ENCODE results near the gene MACROD2. TPM values are rescaled to one million over a fixed set of nuclear protein-coding genes. Genes with fewer than 3 reads are reported as not detected.

Gene MACROD2
- total and polyA plus RNA-seq, 4 donors, result 0.66 to 10.5 (median 3.3) TPM

- Histone ChIP-seq H3K4me3 (ENCODE audit: low read depth in 1 of 3, low read length in 3 of 3) (no peak overlapping the region), H3K9ac (ENCODE audit: low read depth in 1 of 2, low read length in 2 of 2) (no peak overlapping the region), H3K36me3 (ENCODE audit: control insufficient read depth in 4 of 4, insufficient read depth in 3 of 4, low read depth in 1 of 4, low read length in 3 of 4) (no peaks in the 10 kb centered on the region), H3K27me3 (ENCODE audit: control insufficient read depth in 4 of 4, insufficient read depth in 4 of 4, low read length in 3 of 4) (no peaks in the 10 kb centered on the region), H3K27ac (ENCODE audit: low read depth in 1 of 2, low read length in 2 of 2) (no peak overlapping the region), H3K9me3 (ENCODE audit: control insufficient read depth in 4 of 4, low read length in 3 of 4) (no peaks in the 10 kb centered on the region), H3K4me1 (ENCODE audit: control insufficient read depth in 4 of 4, insufficient read depth in 4 of 4, low read length in 3 of 4) (no peaks in the 10 kb centered on the region)
- TF ChIP-seq MAX (IDR thresholded peaks at IDR 0.05) (no peak), TAF1 (conservative IDR thresholded peaks at IDR 0.05) (no peak), HNF4G (IDR thresholded peaks at IDR 0.05) (no peak), ZBTB33 (IDR thresholded peaks at IDR 0.05) (no peak), EGR1 (IDR thresholded peaks at IDR 0.05; ENCODE audit: low read depth in 2 of 2) (no peak), RAD21 (IDR thresholded peaks at IDR 0.05) (no peak), FOXA2 (IDR thresholded peaks at IDR 0.05) (no peak), CTCF (IDR thresholded peaks at IDR 0.05; ENCODE audit: low read depth, low read length, missing input control) (no peak), ATF3 (IDR thresholded peaks at IDR 0.05) (no peak), FOXA1 (IDR thresholded peaks at IDR 0.05) (no peak), NR2F2 (IDR thresholded peaks at IDR 0.05) (no peak), GABPA (IDR thresholded peaks at IDR 0.05 in 1 of 2, conservative IDR thresholded peaks at IDR 0.05 in 1 of 2) (no peak), RXRA (IDR thresholded peaks at IDR 0.05) (no peak), YY1 (IDR thresholded peaks at IDR 0.05) (no peak)
- DNase-seq (ENCODE audit: low spot score), result no peak
- 69% methylated on average over 3 of the region's 3 CpGs for WGBS
Measured at GRCh38 chr20:15411781-15412180, 1416.5 kb downstream of the MACROD2 start.

GRCh38 chr20:15415908-15416307 is 1420.6 kb downstream of the MACROD2 start:
- Histone ChIP-seq H3K4me3 (ENCODE audit: low read depth in 1 of 3, low read length in 3 of 3) (no peak overlapping the region), H3K9me3 (ENCODE audit: control insufficient read depth in 4 of 4, low read length in 3 of 4) (no peaks in the 10 kb centered on the region), H3K4me1 (ENCODE audit: control insufficient read depth in 4 of 4, insufficient read depth in 4 of 4, low read length in 3 of 4) (no peaks in the 10 kb centered on the region), H3K36me3 (ENCODE audit: control insufficient read depth in 4 of 4, insufficient read depth in 3 of 4, low read depth in 1 of 4, low read length in 3 of 4) (no peaks in the 10 kb centered on the region), H3K27ac (ENCODE audit: low read depth in 1 of 2, low read length in 2 of 2) (no peak overlapping the region), H3K9ac (ENCODE audit: low read depth in 1 of 2, low read length in 2 of 2) (no peak overlapping the region), H3K27me3 (ENCODE audit: control insufficient read depth in 4 of 4, insufficient read depth in 4 of 4, low read length in 3 of 4) (no peaks in the 10 kb centered on the region)
- no peak for DNase-seq (ENCODE audit: low spot score)
- 87% methylated on average over 2 of the region's 2 CpGs for whole genome bisulfite sequencing
- TF ChIP-seq RXRA (IDR thresholded peaks at IDR 0.05), result no peak

GRCh38 chr20:15419856-15420255 is 1424.5 kb downstream of the MACROD2 start:
- no peak for DNase-seq (ENCODE audit: low spot score)
- no peak overlapping the region for H3K9ac ChIP-seq (ENCODE audit: low read depth in 1 of 2, low read length in 2 of 2)
- no peaks in the 10 kb centered on the region for H3K36me3 ChIP-seq (ENCODE audit: control insufficient read depth in 4 of 4, insufficient read depth in 3 of 4, low read depth in 1 of 4, low read length in 3 of 4)
- 87% methylated on average over 2 of the region's 2 CpGs for WGBS
- H3K4me1 ChIP-seq (ENCODE audit: control insufficient read depth in 4 of 4, insufficient read depth in 4 of 4, low read length in 3 of 4), result no peaks in the 10 kb centered on the region
- TF ChIP-seq YY1 (IDR thresholded peaks at IDR 0.05) (no peak), JUND (IDR thresholded peaks at IDR 0.05) (no peak), NR2F2 (IDR thresholded peaks at IDR 0.05) (no peak), HNF4G (IDR thresholded peaks at IDR 0.05) (no peak), FOXA1 (IDR thresholded peaks at IDR 0.05) (no peak), FOXA2 (IDR thresholded peaks at IDR 0.05) (no peak)
- no peaks in the 10 kb centered on the region for H3K27me3 ChIP-seq (ENCODE audit: control insufficient read depth in 4 of 4, insufficient read depth in 4 of 4, low read length in 3 of 4)
- no peaks in the 10 kb centered on the region for H3K9me3 ChIP-seq (ENCODE audit: control insufficient read depth in 4 of 4, low read length in 3 of 4)
- no peak overlapping the region for H3K27ac ChIP-seq (ENCODE audit: low read depth in 1 of 2, low read length in 2 of 2)
- no peak overlapping the region for H3K4me3 ChIP-seq (ENCODE audit: low read depth in 1 of 3, low read length in 3 of 3)

All from liver (tissue), 9 donors.